ENCODE measurements around the gene UBD. TPM values are rescaled to one million over a fixed set of nuclear protein-coding genes. Genes with fewer than 3 reads are reported as not detected.

The UBD gene
- total and polyA plus RNA-seq, 4 donors, result 2.1 to 19.4 (median 8.6) TPM

DNA sequence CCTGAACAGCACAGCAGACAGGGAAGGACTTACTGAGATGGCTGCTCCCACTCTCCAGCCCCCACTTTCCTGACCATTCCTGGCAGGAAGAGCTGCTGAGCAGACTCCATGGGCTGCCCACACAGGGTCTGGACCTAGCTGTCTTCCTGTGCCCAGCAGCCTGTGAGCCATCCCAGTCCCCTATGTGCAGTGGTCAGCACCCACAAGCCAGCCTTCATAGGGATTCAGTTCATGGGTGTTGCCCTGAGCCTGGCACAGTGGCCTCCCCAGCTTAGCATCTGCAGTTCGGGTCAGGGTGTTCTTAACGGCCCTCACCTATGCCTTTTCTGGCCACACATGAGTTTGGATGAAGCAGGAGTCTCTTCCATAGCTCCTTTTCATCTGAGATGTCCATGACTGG, 32.0 kb downstream of the UBD start:
- Histone ChIP-seq H3K9ac (ENCODE audit: insufficient read depth in 1 of 2, low read length in 2 of 2) (no peak overlapping the region), H3K27ac (ENCODE audit: low read depth in 1 of 2, low read length in 1 of 2) (no peak overlapping the region), H3K9me3 (ENCODE audit: control insufficient read depth in 4 of 4, insufficient read depth in 3 of 4, low read length in 3 of 4) (no peaks in the 10 kb centered on the region), H3K36me3 (ENCODE audit: control insufficient read depth in 4 of 4, insufficient read depth in 4 of 4, low read length in 4 of 4) (no peaks in the 10 kb centered on the region), H3K27me3 (ENCODE audit: control insufficient read depth in 3 of 3, insufficient read depth in 3 of 3, low read length in 2 of 3) (no peaks in the 10 kb centered on the region), H3K4me1 (ENCODE audit: control insufficient read depth in 5 of 5, insufficient read depth in 5 of 5, low read length in 5 of 5) (no peaks in the 10 kb centered on the region), H3K4me3 (no peak overlapping the region)
- 76 to 83% methylated on average over 2 of the region's 2 CpGs for WGBS, 2 donors
- TF ChIP-seq, protein P1, sequence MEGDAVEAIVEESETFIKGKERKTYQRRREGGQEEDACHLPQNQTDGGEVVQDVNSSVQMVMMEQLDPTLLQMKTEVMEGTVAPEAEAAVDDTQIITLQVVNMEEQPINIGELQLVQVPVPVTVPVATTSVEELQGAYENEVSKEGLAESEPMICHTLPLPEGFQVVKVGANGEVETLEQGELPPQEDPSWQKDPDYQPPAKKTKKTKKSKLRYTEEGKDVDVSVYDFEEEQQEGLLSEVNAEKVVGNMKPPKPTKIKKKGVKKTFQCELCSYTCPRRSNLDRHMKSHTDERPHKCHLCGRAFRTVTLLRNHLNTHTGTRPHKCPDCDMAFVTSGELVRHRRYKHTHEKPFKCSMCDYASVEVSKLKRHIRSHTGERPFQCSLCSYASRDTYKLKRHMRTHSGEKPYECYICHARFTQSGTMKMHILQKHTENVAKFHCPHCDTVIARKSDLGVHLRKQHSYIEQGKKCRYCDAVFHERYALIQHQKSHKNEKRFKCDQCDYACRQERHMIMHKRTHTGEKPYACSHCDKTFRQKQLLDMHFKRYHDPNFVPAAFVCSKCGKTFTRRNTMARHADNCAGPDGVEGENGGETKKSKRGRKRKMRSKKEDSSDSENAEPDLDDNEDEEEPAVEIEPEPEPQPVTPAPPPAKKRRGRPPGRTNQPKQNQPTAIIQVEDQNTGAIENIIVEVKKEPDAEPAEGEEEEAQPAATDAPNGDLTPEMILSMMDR (IDR thresholded peaks at IDR 0.05; ENCODE audit: control extremely low read depth, extremely low read depth), result no peak
- no peak for DNase-seq
- ATAC-seq (ENCODE audit: insufficient read depth, low FRiP score), result no peak

DNA sequence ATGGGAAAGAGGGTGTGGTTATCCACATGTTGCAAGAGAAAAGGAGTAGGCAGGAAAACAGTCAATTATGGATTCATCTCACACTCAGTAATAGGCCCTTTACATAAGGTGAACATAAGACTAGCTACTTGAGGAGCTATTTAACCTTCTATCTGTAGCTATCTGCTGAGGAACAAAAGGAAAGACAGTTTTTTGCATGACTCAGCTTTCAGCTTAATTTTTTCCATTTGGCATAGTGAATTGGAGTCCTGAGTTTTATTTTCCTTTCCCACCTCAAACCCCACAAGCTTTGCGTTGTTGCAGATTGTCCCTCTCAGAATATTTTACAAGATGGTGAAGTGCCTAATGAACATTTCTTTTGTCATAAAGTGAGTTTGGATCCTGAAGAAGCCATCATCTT, 32.4 kb downstream of the UBD start:
- DNase-seq, result no peak
- Histone ChIP-seq H3K36me3 (ENCODE audit: control insufficient read depth in 4 of 4, insufficient read depth in 4 of 4, low read length in 4 of 4) (no peaks in the 10 kb centered on the region), H3K9ac (ENCODE audit: insufficient read depth in 1 of 2, low read length in 2 of 2) (no peak overlapping the region), H3K4me3 (no peak overlapping the region), H3K27me3 (ENCODE audit: control insufficient read depth in 3 of 3, insufficient read depth in 3 of 3, low read length in 2 of 3) (no peaks in the 10 kb centered on the region), H3K4me1 (ENCODE audit: control insufficient read depth in 5 of 5, insufficient read depth in 5 of 5, low read length in 5 of 5) (no peaks in the 10 kb centered on the region), H3K9me3 (ENCODE audit: control insufficient read depth in 4 of 4, insufficient read depth in 3 of 4, low read length in 3 of 4) (no peaks in the 10 kb centered on the region), H3K27ac (ENCODE audit: low read depth in 1 of 2, low read length in 1 of 2) (no peak overlapping the region)
- WGBS, 2 donors, result 68 to 82% methylated on average over 1 of the region's 1 CpG
- TF ChIP-seq, protein P1 (IDR thresholded peaks at IDR 0.05; ENCODE audit: control extremely low read depth, extremely low read depth), result no peak
- no peak for ATAC-seq (ENCODE audit: insufficient read depth, low FRiP score)

GRCh38 chr6:29525311-29525639, 34.3 kb downstream of the UBD start:
- 0% methylated on average over 1 of the region's 1 CpG for WGBS, 2 donors
- Histone ChIP-seq H3K27ac (ENCODE audit: low read depth in 1 of 2, low read length in 1 of 2) (no peak overlapping the region), H3K9me3 (ENCODE audit: control insufficient read depth in 4 of 4, insufficient read depth in 3 of 4, low read length in 3 of 4) (no peaks in the 10 kb centered on the region), H3K36me3 (ENCODE audit: control insufficient read depth in 4 of 4, insufficient read depth in 4 of 4, low read length in 4 of 4) (no peaks in the 10 kb centered on the region), H3K27me3 (ENCODE audit: control insufficient read depth in 3 of 3, insufficient read depth in 3 of 3, low read length in 2 of 3) (no peaks in the 10 kb centered on the region), H3K9ac (ENCODE audit: insufficient read depth in 1 of 2, low read length in 2 of 2) (no peak overlapping the region), H3K4me3 (no peak overlapping the region), H3K4me1 (ENCODE audit: control insufficient read depth in 5 of 5, insufficient read depth in 5 of 5, low read length in 5 of 5) (no peaks in the 10 kb centered on the region)
- TF ChIP-seq, protein P1 (IDR thresholded peaks at IDR 0.05; ENCODE audit: control extremely low read depth, extremely low read depth), result no peak
- DNase-seq (no peak), ATAC-seq (ENCODE audit: insufficient read depth, low FRiP score) (no peak)
